Lung (tissue), 12 donors: ENCODE results near the gene TCEA2. TPM values are rescaled to one million over a fixed set of nuclear protein-coding genes. Genes with fewer than 3 reads are reported as not detected.
A peak's percentile ranks its signal among the peaks of the same experiment; 100 is the strongest.

Experiments
- ATAC-seq: fragments of 200-7000 bp; cut with Tn5 transposase; one replicate; pipeline ENCODE4 v1.9.1; 2020; ENCODE audit warnings: moderate number of reproducible peaks; ENCODE audit not compliant: insufficient read depth, low FRiP score
- DNase-seq, 3 donors: peaks; one replicate each; pipeline ENCODE4 v3.0.0-alpha.2; 2013 to 2017
- H3K27ac ChIP-seq, 2 donors: one replicate each; pipeline ENCODE4 v1.5.1; 2013; ENCODE audit warnings: mild to moderate bottlenecking in 2 of 2, moderate library complexity in 2 of 2, control low read depth in 1 of 2, inconsistent platforms in 1 of 2, low read depth in 1 of 2, low read length in 1 of 2
- H3K27me3 ChIP-seq, 3 donors: one replicate each; pipeline ENCODE4 v1.5.1; 2013; ENCODE audit warnings: low read length in 2 of 3; ENCODE audit not compliant: control insufficient read depth in 3 of 3, insufficient read depth in 3 of 3
- H3K36me3 ChIP-seq, 4 donors: one replicate each; pipeline ENCODE4 v1.5.1; 2013; ENCODE audit warnings: low read length in 4 of 4, mild to moderate bottlenecking in 1 of 4, moderate library complexity in 1 of 4; ENCODE audit not compliant: control insufficient read depth in 4 of 4, insufficient read depth in 4 of 4
- H3K4me1 ChIP-seq, 5 donors: one replicate each; pipeline ENCODE4 v1.5.1; 2013; ENCODE audit warnings: low read length in 5 of 5, mild to moderate bottlenecking in 2 of 5, moderate library complexity in 1 of 5; ENCODE audit not compliant: control insufficient read depth in 5 of 5, insufficient read depth in 5 of 5
- H3K4me3 ChIP-seq: one replicate; pipeline ENCODE4 v1.5.1; 2013; ENCODE audit warnings: mild to moderate bottlenecking, control low read depth, moderate library complexity
- H3K9ac ChIP-seq, 2 donors: one replicate each; pipeline ENCODE4 v1.5.1; 2013; ENCODE audit warnings: low read length in 2 of 2, control low read depth in 1 of 2; ENCODE audit not compliant: insufficient read depth in 1 of 2
- H3K9me3 ChIP-seq, 4 donors: one replicate each; pipeline ENCODE4 v1.5.1; 2013; ENCODE audit warnings: low read length in 3 of 4, mild to moderate bottlenecking in 1 of 4, moderate library complexity in 1 of 4; ENCODE audit not compliant: control insufficient read depth in 4 of 4, insufficient read depth in 3 of 4
- WGBS, 2 donors: extraction: QIAGEN DNeasy Blood & Tissue Kit; methylation state at CpG; one replicate each; pipeline ENCODE4 v1.1.7; 2013; 5-methylcytosine and 5-hydroxymethylcytosine counted together
- polyA plus RNA-seq, 2 donors: library from polyadenylated mRNA; stranded (reverse); fragments of 200-250 nt; gene quantifications; one replicate each; pipeline ENCODE4 v1.2.1, GENCODE V29; 2013
- total RNA-seq, 2 donors: library from RNA; depleted of rRNA in 1 of 2; stranded (reverse); fragments of >200 nt in 1 of 2; gene quantifications; one replicate each; pipeline ENCODE4 v1.2.1, GENCODE V29; 2014 to 2021
- TF ChIP-seq, protein P1 (sequence below): IDR thresholded peaks from 2 replicates; pipeline ENCODE4 v1.5.1; 2012; ENCODE audit warnings: mild to moderate bottlenecking; ENCODE audit errors: control extremely low read depth, extremely low read depth
- donor health status: control.
- donor health status: control.
- donor health status: Bipolar disorder and iron deficiency.
- donor health status: healthy.
- donor health status: DM: yes; HTN: yes; CAD: no.

TCEA2 gene
- total and polyA plus RNA-seq, 4 donors, result 18.3 to 32.9 (median 30.7) TPM

GRCh38 chr20:64080013-64080812 is 17.2 kb downstream of the TCEA2 start, which contains the start of gene OPRL1:
Gene OPRL1 (plus strand): TSS chr20:64080082. CDS start chr20:64092721, 12,639 bp downstream.
- H3K27ac ChIP-seq, result peak within 1 kb of the TSS; percentile 24 to 86
- H3K9ac ChIP-seq, result peak within 1 kb of the TSS; percentile 13 to 63
- no peaks in the 10 kb centered on the region for H3K9me3 ChIP-seq
- H3K27me3 ChIP-seq, result peaks cover 3 to 20% (median 6%) of the 10 kb centered on the region in 3 donors
- ATAC-seq (no peak), DNase-seq (peak in 1 of 3 donors; percentile 40)
- 4 to 5% methylated on average over 36 to 62 of the region's 62 CpGs for WGBS, 2 donors
- TF ChIP-seq, protein P1, sequence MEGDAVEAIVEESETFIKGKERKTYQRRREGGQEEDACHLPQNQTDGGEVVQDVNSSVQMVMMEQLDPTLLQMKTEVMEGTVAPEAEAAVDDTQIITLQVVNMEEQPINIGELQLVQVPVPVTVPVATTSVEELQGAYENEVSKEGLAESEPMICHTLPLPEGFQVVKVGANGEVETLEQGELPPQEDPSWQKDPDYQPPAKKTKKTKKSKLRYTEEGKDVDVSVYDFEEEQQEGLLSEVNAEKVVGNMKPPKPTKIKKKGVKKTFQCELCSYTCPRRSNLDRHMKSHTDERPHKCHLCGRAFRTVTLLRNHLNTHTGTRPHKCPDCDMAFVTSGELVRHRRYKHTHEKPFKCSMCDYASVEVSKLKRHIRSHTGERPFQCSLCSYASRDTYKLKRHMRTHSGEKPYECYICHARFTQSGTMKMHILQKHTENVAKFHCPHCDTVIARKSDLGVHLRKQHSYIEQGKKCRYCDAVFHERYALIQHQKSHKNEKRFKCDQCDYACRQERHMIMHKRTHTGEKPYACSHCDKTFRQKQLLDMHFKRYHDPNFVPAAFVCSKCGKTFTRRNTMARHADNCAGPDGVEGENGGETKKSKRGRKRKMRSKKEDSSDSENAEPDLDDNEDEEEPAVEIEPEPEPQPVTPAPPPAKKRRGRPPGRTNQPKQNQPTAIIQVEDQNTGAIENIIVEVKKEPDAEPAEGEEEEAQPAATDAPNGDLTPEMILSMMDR, result no peak
- peaks cover 0 to 55% (median 22%) of the 10 kb centered on the region in 5 donors for H3K4me1 ChIP-seq
- peak within 1 kb of the TSS; percentile 66 for H3K4me3 ChIP-seq
- peaks cover 0 to 7% (median 0%) of the 10 kb centered on the region in 4 donors for H3K36me3 ChIP-seq

DNA sequence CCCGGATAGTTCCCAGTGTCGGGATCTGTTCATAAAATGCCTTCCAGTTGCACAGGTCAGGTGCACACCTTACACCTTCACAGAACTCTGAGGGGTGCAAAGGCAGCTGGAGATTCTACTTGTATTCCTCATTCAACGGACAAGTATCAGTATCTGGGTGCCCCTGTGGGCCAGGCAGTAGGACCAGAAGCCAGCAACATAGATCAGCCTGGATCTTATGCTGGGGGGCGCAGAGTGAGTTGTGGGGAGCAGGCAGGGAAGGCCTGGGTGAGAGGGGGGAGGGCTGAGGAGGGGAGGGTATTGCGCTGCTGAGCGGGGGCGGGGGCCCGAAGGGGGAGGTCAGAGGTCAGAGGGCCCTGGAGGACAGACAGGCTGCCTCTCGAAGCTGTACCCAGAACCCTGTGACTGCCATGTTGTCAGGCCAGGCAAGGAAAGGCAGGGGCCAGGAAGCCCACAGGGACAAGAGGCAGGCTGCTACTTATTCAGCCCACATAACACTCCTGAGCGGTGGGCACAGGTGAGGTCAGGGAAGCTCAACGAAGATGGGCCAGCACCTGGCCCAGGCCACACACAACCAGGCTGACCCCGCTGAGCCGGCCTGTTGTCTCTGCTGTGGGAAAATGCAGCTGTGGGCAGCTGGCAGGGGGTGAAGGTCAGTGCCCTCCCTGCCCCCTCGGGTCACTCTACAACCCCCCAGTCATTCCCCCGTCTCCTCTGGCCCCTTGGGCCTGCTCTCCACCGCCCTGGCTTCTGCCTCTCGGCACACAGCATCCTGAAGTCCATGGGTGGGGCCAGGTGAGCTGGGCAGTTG is 18.0 kb downstream of the TCEA2 start:
- TF ChIP-seq, protein P1, result no peak
- H3K36me3 ChIP-seq, result peaks cover 0 to 4% (median 0%) of the 10 kb centered on the region in 4 donors
- ATAC-seq, result no peak
- 72 to 78% methylated on average over 16 to 17 of the region's 17 CpGs for WGBS, 2 donors
- H3K9me3 ChIP-seq, result no peaks in the 10 kb centered on the region
- peaks cover 3 to 28% (median 13%) of the 10 kb centered on the region in 3 donors for H3K27me3 ChIP-seq
- H3K4me3 ChIP-seq, result no peak overlapping the region
- H3K27ac ChIP-seq, result no peak overlapping the region
- peaks cover 0 to 55% (median 22%) of the 10 kb centered on the region in 5 donors for H3K4me1 ChIP-seq
- H3K9ac ChIP-seq, result no peak overlapping the region
- no peak for DNase-seq

GRCh38 chr20:64081624-64081964 is 18.6 kb downstream of the TCEA2 start:
- Histone ChIP-seq H3K36me3 (no peaks in the 10 kb centered on the region), H3K27ac (no peak overlapping the region), H3K27me3 (peaks cover 3 to 29% (median 14%) of the 10 kb centered on the region in 3 donors), H3K9me3 (no peaks in the 10 kb centered on the region), H3K9ac (no peak overlapping the region), H3K4me1 (peaks cover 0 to 55% (median 22%) of the 10 kb centered on the region in 5 donors), H3K4me3 (no peak overlapping the region)
- no peak for ATAC-seq
- TF ChIP-seq, protein P1, result no peak
- DNase-seq, result no peak
- 87% methylated on average over 6 of the region's 6 CpGs for WGBS, 2 donors
